NCI-H2171 (cell line): ENCODE results near the gene CRADD.
A peak's percentile ranks its signal among the peaks of the same experiment; 100 is the strongest.
"Not testable (repeated sequence)": the region's sequence is repeated elsewhere in the genome, so short reads cannot be mapped to it uniquely, and the experiment has no call there.

Experiments
- DNase-seq: peaks from one replicate; lab custom pipeline; 2025; lab: John Stamatoyannopoulos, UW

CRADD gene

DNA sequence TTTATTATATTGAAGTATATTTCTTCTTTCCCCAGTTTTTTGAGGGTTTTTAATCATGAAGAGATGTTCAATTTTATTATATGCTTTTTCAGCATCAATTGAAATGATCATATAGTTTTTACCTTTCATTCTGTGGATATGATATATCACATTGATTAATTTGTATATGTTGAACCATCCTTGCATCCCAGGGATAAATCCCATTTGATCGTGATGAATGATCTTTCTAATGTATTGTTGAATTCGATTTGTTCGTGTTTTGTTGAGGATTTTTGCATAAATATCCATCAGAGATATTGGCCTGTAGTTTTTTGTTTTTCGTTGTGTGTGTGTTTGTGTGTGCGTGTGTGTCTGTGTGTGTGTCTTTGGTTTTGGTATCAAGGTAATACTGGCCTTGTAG, 196.4 kb downstream of the CRADD start:
- DNase-seq, result no peak

DNA sequence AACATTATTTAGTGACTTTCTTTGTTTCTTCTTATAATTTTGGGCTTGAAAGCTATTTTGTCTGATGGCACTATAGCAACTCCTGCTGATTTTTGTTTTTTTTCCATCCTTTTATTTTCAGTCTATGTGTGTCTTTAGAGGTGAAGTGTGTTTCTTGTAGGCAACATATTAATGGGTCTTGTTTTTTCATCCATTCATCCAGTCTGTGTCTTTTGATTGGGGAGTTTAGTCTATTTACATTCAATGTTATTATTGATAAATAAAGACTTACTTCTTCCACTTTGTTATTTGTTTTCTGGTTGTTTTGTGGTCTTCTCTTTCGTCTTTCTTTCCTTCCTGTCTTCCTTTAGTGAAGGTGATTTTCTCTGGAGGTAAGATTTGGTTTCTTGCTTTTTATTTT, 198.0 kb downstream of the CRADD start:
- DNase-seq, result no peak

DNA sequence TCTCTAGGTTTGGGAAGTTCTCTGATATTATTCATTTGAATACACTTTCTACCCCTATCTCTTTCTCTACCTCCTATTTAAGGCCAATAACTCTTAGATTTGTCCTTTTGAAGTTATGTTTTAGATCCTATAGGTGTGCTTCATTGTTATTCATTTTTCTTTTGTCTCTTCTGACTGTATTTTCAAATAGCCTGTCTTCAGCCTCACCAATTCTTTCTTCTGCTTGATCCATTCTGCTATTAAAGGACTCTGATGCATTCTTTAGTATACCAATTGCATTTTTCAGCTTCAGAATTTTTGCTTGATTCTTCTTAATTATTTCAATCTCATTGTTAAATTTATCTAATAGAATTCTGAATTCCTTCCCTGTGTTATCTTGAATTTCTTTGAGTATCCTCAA, 199.2 kb downstream of the CRADD start:
- no peak for DNase-seq

DNA sequence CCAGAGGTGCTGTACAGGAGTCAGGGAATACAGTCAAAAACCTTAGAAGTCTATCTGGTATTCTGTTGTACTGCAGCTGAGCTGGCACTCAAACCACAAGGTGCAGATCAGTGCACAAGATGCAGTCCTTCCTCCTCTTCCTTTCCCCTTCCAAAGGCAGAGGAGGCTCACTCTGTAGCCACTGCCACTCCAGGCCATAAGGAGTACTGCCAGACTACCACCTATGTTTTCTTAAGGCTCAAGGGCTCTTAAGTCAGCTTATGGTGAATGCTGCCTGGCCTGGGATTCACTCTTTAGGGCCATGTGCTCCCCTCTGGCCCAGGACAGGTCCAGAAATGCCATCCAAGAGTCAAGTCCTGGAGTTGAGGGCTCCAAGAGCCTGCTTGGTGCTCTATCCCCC, 200.3 kb downstream of the CRADD start:
- no peak for DNase-seq

DNA sequence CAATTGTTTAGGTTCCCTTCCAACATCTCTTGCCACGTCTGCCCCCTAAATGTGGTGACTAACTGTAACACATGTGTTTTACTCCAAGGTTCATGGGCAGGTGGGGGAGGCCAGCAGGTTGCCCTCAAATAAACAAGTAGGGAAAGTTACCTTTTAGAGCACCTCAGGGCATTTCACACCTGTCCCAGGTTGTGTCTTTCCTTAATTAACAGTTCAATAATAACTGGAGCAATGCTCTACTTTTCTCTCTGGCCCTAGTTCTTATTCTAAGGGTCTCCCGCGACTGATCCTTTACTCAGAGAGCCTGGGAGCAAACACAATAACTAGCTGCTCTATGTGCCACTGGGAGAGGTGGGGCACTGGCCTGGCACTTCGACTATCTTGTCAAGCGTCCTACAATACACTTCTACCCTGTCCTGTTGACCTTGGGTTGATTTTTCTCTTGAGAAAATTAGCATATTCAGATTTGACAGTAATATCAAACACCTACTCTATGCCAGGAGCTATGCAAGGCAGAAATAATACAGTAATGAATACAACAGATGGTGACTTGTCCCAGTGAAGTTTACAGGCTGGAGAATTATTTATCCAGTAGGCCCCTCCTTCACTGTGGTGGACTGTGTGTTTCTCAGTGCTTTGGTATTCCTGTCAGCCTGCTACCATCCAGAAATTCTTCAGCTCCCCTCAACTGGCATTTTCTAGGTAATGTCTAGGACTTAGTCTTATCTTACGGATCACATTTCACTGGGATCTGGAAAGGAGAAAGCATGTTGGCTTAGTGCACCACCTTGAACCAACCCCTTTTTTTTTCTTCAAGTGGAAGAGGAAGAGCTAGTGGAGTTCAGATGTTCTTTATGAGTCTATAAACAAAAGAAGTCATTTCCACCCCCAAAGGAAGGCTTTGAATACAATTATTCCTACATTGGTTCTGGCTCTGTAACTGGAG, 202.6 kb downstream of the CRADD start:
- peak; percentile 23 for DNase-seq

DNA sequence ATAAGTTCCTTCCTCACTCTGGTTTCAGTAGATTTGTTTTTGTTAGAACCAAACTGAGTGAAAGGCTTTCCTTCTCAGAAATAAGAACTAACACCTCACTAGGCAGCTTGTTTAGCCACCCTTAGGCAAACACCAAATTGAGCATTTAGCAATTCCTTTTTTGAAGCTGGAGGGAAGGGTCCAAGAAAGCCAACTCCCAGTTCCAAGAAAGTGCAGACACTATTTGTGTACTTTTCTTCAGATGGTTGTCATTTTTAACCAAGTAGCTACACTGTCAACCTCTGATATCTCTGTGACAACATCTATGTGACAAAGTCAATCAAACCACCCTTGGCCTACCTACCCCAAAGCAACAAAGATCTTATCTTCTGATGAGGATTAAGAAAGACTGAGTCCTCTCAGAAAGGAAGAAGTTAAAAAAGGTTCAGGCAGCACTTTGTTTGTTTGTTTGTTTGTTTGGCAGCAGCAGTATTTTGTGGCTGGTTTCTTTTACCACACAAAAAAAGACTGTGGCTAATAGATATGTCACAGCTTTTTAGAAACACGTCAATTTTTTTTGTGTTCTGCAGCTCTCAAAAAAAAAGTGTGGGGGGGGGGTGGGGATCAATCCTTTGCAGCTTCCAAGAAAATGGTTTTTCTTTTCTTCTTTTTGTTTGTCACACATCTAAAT, 203.8 kb downstream of the CRADD start:
- DNase-seq, result no peak

DNA sequence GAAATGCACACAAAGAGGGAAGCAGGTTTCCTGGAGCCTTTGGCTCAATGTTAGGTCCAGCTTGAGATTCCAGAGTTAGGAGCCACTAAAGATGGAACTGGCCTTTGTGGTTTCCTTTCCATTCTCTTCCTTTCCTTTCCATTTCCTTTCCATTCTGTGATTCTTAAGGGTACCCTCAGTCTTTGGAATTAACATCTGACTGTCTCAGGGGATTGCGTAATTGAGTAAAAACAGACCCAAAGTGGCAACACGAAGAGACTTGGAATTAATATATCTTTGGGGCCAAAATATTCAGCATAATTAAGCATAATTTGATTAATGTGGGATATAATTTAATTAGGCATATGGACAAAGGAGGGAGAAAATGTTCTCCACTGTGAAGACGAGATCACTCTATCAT, 205.6 kb downstream of the CRADD start:
- DNase-seq, result no peak

DNA sequence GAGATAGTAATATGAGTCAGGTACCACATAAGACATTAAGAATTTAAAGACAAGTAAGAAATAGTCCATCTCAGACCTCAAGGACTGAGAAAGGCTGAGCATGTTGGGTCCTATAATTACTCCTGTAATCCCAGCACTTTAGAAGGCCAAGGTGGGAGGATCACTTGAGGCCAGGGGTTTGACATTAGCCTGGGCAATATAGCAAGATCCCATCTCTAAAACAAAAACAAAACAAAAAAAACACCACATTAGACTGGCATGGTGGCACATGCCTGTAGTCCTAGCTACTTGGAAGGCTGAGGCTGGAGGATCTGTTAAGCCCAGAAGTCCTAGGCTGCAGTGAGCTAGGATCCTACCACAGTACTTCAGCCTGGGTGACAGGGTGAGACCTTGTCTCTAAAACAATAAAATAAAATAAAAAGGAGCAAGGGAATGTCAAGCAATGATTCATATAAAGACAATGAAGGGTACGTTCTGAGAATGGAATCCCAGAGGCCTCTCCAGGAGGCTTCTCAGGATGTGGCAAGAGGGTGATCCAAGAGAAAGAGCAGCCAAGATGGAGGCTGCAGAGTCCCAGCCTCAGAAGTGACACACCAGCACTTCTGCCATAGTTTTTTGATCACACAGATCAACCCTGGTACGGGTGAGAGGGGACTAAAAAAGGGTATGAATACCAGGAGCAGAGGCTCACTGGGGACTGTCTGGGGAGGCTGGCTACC, 206.4 kb downstream of the CRADD start:
- no peak for DNase-seq

DNA sequence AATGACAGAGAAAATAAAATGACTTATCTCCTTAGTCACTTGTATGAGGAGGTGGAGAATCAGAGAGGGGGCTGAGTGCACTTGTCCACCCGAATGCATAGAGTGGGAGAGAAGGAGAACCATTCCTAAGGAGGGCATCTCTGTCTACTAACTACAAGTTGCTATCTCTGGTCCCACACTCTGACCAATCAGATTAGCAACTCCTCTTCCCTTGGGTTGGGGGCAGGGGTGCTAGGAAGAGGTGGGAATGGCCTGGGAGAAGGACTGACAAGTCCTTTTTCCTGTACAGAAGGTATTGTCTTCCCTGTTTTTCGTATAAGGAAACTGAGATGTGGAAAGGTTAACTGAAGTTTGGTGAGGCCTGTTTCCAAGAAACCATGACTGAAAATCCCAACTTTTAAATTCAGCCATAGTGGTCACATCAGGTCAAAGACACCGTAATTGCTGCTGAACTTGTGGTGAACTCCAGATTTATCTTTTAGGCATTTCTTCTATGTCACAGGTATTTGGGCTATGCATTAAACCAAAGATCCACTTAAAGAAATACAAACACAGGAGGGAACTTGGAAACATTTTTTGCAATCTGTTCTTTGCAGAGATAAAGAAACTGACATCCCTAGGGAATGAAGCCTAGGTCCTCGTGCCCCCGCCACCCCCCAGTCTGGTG, 207.8 kb downstream of the CRADD start:
- no peak for DNase-seq

DNA sequence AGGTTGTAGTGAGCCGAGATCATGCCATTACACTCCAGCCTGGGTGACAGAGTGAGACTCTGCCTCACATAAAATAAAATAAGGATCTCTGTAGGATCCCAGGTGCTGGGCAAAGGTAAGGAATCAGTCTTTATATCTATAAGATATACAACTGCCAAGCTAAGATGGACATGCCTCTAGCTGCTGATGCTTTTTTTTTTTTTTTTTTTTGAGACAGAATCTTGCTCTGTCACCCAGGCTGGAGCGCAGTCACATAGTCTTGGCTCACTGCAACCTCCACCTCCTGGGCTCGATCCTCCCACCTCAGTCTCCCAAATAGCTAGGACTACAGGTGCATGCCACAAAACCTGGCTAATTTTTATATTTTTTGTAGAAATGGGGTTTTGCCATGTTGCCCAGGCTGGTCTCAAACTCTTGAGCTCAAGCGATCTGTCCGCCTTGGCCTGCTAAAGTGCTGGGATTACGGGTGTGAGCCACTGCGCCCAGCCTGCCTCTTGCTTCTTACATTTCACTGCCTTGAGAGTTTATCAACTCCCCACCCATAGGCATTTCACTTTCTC, 208.9 kb downstream of the CRADD start:
- DNase-seq, result not testable (repeated sequence)

DNA sequence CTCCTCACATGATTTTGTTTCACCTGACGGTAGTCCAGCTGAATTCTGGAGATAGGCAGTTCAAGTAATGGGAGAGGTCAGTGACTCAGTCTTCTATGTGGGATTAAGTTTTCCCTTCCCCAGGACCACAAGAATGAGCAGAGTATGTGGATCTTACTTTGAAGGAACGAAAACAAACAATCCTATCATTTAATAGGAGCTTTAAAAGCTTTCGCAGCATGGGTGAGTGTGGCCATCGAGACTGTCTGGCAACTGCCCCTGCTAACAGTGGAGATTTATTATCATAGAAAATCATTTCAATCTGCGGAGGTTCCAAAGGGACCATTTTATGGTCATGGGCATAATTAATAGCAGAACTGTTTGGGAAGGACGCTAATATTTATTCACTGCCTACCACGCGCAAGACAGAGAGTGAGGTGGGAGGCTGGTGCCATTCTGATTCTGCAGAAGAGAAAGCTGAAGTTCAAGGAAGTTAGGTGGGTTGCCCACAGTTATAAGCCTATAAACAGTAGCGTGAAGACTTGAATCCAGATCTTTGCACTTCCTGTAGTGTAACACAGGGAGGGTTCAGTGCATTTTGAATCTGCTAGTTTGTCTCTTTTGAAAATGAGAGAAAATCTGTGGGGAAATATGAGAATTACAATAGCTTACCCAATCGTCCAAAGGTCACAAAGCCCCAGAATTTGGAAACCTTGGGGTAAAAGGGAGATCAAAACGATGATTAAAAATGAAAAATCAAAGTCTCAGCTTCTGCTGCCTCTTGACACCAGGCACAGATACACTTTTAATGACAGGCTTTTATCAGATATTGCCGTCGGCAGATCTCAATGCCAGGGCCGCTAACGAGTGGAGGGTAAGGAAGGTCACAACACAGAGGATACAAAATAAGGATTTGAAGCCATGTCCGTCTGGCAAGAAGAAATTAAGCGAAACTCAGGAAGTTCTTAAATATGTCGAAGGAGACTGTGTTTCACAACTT, 209.6 kb downstream of the CRADD start:
- no peak for DNase-seq

DNA sequence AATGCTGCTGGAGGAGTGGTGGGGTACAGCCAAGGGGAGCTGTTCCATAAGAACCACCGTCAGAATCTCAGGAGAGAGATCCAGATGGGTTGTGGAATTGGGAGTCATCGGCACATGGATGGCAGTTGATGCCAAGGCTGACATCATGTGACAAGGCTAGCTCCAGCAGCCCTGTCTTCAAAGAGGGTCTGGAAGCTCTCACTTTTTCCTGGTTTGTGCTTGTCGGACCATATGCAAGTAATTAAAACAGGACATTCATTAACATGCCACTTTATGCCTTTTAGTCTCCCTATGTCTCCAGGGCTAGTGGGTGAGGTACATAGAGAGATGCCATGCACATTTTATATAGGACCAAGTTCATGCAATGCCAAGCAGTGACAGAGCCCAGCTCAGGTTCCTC, 211.8 kb downstream of the CRADD start:
- DNase-seq, result no peak

DNA sequence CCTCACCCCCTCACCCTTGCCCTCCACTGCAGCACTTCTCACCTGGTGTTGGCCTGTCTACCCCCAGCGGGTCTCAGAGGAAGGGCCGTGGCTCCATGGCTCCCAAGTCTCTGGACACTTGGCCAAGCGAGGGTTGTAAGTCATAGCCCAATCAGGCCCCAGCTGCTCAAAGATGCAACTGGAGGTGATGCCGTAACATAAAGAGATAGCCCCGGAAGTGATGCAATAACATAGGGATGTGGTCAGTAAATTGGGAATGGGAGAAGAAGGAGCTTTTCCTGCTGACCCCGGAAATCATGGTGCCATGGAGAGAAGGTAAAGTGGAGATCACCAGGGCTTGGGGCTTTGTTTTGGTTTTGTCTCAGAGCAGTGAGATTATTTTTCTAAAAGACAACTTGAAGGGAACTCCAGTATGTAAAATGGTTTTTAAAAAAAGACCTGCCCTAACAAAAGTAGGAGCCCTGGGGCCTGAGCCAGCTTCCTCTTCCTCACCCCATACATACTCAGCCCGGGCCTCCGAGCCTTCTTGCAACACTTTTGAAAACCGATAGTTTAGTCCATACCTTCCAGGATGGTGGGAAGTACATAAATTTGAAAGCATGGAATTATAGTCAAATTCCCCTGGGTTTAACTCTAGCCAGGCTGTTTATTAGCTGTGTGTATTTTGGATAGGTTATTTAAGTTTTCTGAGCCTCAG, 212.5 kb downstream of the CRADD start:
- DNase-seq, result no peak

DNA sequence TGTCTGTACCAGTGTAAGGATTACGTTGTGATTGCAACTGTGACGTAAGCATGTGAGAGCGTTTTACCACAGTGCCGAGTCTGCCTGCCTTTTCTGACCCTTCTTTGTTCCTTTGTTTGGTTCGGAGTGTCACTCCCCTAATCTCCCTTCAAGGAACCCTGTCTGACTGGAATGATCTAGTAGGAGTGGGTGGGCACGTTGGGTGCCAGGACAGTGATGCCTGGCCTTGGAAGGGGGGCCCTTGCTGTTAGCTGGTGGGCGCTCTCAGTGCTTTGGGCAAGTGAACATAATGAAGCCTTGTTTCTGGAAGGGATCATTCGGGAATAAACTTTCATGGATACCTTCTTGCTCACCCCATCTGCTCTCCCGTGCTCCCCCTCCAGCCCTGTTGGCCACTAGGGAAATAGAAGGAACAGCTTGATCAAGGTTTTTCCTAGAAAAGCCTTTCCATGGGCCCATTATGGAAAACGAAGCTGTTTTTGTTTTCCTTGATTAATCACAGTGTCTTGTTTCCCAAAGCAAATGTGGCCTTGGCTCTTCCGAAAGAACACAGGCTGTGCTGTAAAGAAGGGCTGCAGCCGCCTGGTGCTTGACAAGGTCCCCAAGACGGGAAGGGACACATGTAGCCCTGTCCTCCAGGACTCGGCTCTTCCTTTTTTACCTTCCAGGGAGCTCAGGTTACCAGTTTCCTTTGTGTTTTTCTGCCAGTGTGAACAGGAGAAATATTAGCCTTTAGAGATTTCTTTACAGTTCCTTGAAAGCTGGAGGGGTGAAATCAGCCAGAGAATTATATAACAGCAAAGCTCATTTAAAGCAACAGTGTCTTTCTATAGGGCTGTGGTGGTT, 215.5 kb downstream of the CRADD start:
- DNase-seq, result peak; percentile 78

DNA sequence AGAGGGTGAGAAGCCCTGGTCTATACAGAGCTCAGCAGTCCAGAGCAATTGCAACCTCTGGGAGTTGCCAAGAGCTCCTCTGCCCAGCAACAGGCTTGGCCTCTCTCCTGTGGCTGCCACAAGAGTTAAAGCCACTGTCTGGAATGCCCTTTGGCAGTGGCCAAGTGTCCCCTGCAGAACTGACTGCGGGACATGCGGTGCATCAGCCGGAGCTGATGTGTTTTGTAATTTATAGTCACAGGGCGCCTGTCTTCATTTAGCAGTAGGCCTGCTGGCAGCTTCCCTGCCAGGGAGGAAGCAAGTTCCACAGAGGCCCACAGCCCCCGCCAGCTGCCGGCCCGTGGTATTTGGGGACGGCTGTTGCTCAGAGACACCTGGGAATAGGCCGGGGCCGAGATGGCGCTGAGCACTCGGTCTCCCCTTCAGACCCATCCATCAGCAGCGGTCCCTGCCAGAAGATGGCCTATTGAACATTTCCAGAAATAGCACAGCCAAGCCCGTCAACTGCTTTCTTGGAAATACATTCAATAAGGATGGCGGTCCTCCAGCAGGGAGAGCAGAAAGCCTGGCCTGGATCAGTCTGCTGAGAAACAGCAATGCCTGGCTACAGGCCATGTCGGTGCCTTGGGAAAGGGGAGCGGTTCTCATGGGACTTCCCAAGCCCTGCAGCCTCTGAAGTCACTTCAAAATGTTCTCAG, 217.4 kb downstream of the CRADD start:
- peak; percentile 92 for DNase-seq

DNA sequence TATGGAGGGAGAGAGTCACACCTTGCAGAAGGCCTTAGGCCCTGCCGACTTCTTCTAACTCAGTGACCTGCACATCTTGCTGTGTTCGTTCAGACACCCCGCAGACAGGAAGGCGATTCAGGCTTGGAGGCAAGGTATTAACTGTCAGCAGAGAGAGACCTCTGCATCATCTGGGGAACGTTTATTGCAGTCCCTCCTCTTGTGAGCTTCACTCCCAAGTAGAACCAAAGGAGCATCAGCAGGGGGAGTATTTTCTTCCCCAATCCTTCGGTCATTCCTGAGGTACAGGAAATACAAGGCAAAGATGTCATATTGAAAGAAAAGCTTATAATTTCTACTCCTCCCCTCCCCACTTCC, 217.9 kb downstream of the CRADD start:
- DNase-seq, result no peak

DNA sequence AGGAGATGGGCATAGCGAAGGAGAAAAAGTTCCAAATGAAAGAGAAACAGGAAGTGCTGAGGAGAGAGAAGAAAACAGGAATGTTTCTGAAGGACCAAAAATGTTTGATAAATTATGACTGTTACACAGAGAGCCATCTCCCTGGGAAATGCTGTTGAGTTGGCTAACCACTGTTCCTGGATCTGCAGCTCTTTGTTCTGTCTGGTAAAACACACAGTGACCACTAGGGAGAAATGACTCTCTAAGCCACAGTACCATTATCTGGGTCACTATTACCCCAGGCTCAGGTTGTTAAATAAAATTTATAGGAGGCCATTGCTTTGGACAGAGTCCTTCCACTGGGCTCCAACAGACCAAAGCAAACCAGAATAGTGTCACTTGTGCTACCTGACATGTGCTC, 219.3 kb downstream of the CRADD start:
- DNase-seq, result no peak

DNA sequence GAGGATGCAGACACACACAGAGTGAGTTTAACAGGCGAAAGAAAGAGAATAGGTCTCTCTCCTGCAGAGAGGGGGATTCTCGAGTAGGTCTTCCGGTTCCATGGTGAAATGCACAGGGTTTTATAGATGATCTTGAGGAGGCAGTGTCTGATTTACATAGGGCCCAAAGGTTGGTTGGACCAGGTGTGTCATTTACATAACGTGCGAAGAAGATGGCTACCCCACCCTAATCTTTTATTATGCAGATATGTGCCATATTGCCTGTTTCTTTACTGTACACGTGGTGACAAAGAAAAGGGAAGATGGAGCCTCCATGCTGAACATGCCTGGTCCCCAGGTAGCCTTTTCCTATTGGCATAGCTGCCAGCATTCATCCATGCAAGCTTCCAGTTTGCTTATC, 219.8 kb downstream of the CRADD start:
- no peak for DNase-seq

DNA sequence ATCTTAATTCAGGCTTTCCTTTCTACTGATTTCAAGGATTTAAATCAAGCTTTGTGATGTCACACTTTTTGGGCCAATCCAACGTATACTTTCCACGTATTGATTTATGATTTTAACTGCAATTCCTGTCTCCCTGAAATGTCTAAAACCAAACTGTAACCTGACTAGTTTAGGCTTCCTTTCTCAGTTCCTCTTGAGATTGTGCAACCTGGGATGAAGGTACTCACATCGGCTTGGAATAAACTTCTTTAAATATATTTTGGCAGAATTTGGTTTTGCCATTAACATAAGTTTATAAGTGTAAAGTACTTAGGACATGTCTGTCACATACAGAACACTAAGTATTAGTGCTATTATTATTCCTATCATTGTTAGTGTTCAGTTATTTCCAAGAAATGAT, 224.6 kb downstream of the CRADD start:
- no peak for DNase-seq
